ENCODE results near the gene EEIG1.

DNA sequence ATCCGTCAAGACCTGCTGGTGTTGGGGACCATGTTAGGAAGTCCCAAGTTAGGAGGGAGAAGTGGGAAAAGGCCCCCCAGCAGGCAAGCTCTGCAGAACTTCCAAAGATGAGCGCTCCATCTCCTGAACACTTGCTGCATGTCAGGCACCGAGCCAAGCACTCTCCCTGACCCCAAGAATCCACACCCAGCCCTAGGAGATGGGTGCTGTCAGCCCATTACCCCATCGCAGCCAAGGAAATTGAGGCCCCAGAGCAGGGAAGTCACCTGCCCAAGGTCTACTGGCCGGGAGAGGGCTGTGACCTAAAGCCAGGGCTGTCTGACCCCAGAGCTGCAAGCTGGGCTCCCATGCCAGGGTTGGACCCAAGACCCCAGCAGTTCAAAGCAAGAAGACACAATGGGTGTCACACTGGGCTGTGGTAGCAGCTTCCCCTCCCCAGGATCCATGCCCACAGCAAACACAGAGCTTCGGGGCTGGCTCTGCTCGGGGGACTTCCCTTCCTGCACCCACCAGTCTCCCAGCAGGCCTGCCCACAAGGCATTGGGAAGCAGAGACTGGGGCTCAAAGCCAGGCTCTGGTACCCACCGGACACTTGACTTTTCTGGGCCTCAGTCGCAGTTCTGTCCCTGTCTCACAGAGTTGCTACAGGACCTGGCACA is 13.5 kb downstream of the EEIG1 start:
- TF ChIP-seq CTCF (IDR thresholded peaks at IDR 0.05), result no peak
- TF ChIP-seq EZH2 (IDR thresholded peaks at IDR 0.05; ENCODE audit: borderline replicate concordance, insufficient read depth, low read depth, low read length, poor library complexity, severe bottlenecking), result no peak

Data from B cell (primary cell).